Gastrocnemius medialis (tissue), 4 donors: ENCODE data around the gene MIB2.

Source experiments
- POLR2A ChIP-seq, 2 donors: fragments of 450-650 bp; IDR thresholded peaks; one replicate each; pipeline ENCODE4 v1.6.1; 2017; ENCODE audit warnings: antibody characterized with exemption in 2 of 2, mild to moderate bottlenecking in 2 of 2, moderate library complexity in 2 of 2
- TF ChIP-seq, protein P1 (sequence below), 5 experiments: fragments of 450-650 bp in 3 of 5; fragments of 200-600 bp in 2 of 5; sonication (generic) in 2 of 5; IDR thresholded peaks in 4 of 5; conservative IDR thresholded peaks in 1 of 5; 1 replicate in 4 of 5; 2 replicates in 1 of 5; pipeline ENCODE4 v1.5.1; 2016 to 2019; ENCODE audit warnings: antibody characterized with exemption in 5 of 5, mild to moderate bottlenecking in 3 of 5, moderate library complexity in 3 of 5

GRCh38 chr1:1605724-1606123, 9.6 kb upstream of the MIB2 start:
- TF ChIP-seq, protein P1, sequence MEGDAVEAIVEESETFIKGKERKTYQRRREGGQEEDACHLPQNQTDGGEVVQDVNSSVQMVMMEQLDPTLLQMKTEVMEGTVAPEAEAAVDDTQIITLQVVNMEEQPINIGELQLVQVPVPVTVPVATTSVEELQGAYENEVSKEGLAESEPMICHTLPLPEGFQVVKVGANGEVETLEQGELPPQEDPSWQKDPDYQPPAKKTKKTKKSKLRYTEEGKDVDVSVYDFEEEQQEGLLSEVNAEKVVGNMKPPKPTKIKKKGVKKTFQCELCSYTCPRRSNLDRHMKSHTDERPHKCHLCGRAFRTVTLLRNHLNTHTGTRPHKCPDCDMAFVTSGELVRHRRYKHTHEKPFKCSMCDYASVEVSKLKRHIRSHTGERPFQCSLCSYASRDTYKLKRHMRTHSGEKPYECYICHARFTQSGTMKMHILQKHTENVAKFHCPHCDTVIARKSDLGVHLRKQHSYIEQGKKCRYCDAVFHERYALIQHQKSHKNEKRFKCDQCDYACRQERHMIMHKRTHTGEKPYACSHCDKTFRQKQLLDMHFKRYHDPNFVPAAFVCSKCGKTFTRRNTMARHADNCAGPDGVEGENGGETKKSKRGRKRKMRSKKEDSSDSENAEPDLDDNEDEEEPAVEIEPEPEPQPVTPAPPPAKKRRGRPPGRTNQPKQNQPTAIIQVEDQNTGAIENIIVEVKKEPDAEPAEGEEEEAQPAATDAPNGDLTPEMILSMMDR (IDR thresholded peaks at IDR 0.05 in 4 of 5, conservative IDR thresholded peaks at IDR 0.05 in 1 of 5) = no peak
- TF ChIP-seq POLR2A (IDR thresholded peaks at IDR 0.05) = no peak
